Measurements from ENCODE around the gene SLCO2A1.

The SLCO2A1 gene

GRCh38 chr3:133894353-133895207, 135.1 kb downstream of the SLCO2A1 start:
- peak; percentile 42 for DNase-seq

GRCh38 chr3:133893683-133894352, 135.9 kb downstream of the SLCO2A1 start:
- DNase-seq, result no peak

GRCh38 chr3:133892541-133893231, 137.0 kb downstream of the SLCO2A1 start:
- no peak for DNase-seq

GRCh38 chr3:133891662-133892378, 137.9 kb downstream of the SLCO2A1 start:
- no peak for DNase-seq

- no peak for DNase-seq
These were observed 138.6 kb downstream of the SLCO2A1 start for GRCh38 chr3:133890972-133891644.

GRCh38 chr3:133890037-133890436, 139.7 kb downstream of the SLCO2A1 start:
- no peak for DNase-seq

GRCh38 chr3:133888726-133889340, 140.9 kb downstream of the SLCO2A1 start:
- peak; percentile 66 for DNase-seq

GRCh38 chr3:133887803-133888703, 141.7 kb downstream of the SLCO2A1 start:
- DNase-seq, result peak; percentile 72

- DNase-seq, result peak; percentile 28
These were observed 142.5 kb downstream of the SLCO2A1 start for GRCh38 chr3:133887074-133887802.

GRCh38 chr3:133886031-133886722, 143.5 kb downstream of the SLCO2A1 start:
- no peak for DNase-seq

GRCh38 chr3:133884887-133885711, 144.6 kb downstream of the SLCO2A1 start:
- no peak for DNase-seq

GRCh38 chr3:133884054-133884886, 145.5 kb downstream of the SLCO2A1 start:
- DNase-seq, result no peak

GRCh38 chr3:133883641-133884040, 146.1 kb downstream of the SLCO2A1 start:
- no peak for DNase-seq

- no peak for DNase-seq
These were observed 146.6 kb downstream of the SLCO2A1 start for GRCh38 chr3:133882986-133883586.

- no peak for DNase-seq
These were observed 147.5 kb downstream of the SLCO2A1 start for GRCh38 chr3:133881939-133882825.

GRCh38 chr3:133881492-133881891, 148.2 kb downstream of the SLCO2A1 start:
- no peak for DNase-seq
